GM12878 (cell line): ENCODE measurements around the gene MDC1. TPM values are rescaled to one million over a fixed set of nuclear protein-coding genes. Genes with fewer than 3 reads are reported as not detected.

Experiments
- CBFB ChIP-seq: IDR thresholded peaks from 2 replicates; pipeline ENCODE4 v1.6.1; 2016; ENCODE audit warnings: antibody characterized with exemption, low read depth
- CHD4 ChIP-seq: fragments of 200-600 bp; sonication (generic); IDR thresholded peaks from 2 replicates; pipeline ENCODE4 v1.6.1; 2016; ENCODE audit warnings: mild to moderate bottlenecking
- JUND ChIP-seq: IDR thresholded peaks from 2 replicates; pipeline ENCODE4 v1.6.1; 2012; ENCODE audit warnings: low read depth, mild to moderate bottlenecking, low read length, improper control_type of control experiment, moderate library complexity
- MXI1 ChIP-seq: fragments of 150-350 bp; IDR thresholded peaks from 2 replicates; pipeline ENCODE4 v1.6.1; 2011; ENCODE audit warnings: low read depth, mild to moderate bottlenecking, inconsistent platforms, low read length, improper control_type of control experiment
- RB1 ChIP-seq: fragments of 450-650 bp; formaldehyde crosslinking; IDR thresholded peaks from 2 replicates; pipeline ENCODE4 v1.6.1; 2017; ENCODE audit warnings: mild to moderate bottlenecking, borderline replicate concordance
- RBBP5 ChIP-seq: fragments of 200-600 bp; sonication (generic); conservative IDR thresholded peaks from 2 replicates; pipeline ENCODE4 v1.6.1; 2016
- RCOR1 ChIP-seq: conservative IDR thresholded peaks from 2 replicates; pipeline ENCODE4 v1.6.1; 2012; ENCODE audit warnings: low read depth, low read length, improper control_type of control experiment
- WRNIP1 ChIP-seq: IDR thresholded peaks from 2 replicates; pipeline ENCODE4 v1.6.1; 2011; ENCODE audit warnings: low read depth, low read length, improper control_type of control experiment, borderline replicate concordance
- ZSCAN29 ChIP-seq: fragments of 450-650 bp; IDR thresholded peaks from 2 replicates; pipeline ENCODE4 v1.6.1; 2017; ENCODE audit warnings: mild to moderate bottlenecking, moderate library complexity
- polyA plus RNA-seq, 11 experiments: library from polyadenylated mRNA; depleted of rRNA in 4 of 11; unstranded in 6 of 11; stranded (reverse) in 5 of 11; fragments of >200 nt; fragmentation: Nextera tagmentation in 4 of 11; fragmentation: Illumina TruSeq in 1 of 11; extraction: Ambion mirVana in 4 of 11; extraction: Trizol in 1 of 11; gene quantifications; 1 replicate in 1 of 11; 2 replicates in 10 of 11; pipeline versions ENCODE4 v1.2.1 to v1.2.3, GENCODE V29; 2011 to 2016; ENCODE audit warnings: inconsistent platforms in 2 of 11, missing spikeins in 2 of 11, low read depth in 1 of 11
- total RNA-seq, 4 experiments: library from RNA; depleted of rRNA in 3 of 4; stranded (reverse); fragments of >200 nt in 3 of 4; fragmentation: Illumina TruSeq in 1 of 4; extraction: Trizol in 1 of 4; gene quantifications; 2 replicates each; pipeline versions ENCODE4 v1.2.1 to v1.2.3, GENCODE V29; 2013 to 2021
- TF ChIP-seq, protein P1 (sequence below): fragments of 450-650 bp; IDR thresholded peaks from 2 replicates; pipeline ENCODE4 v1.6.1; 2016; ENCODE audit warnings: mild to moderate bottlenecking
- TF ChIP-seq, protein P2 (sequence below): fragments of 450-650 bp; IDR thresholded peaks from 2 replicates; pipeline ENCODE4 v1.6.1; 2018; ENCODE audit warnings: mild to moderate bottlenecking, low read depth, moderate library complexity; ENCODE audit not compliant: partially characterized antibody
- TF ChIP-seq, protein P3 (sequence below): fragments of 450-650 bp; IDR thresholded peaks from 2 replicates; pipeline ENCODE4 v1.6.1; 2017; ENCODE audit warnings: mild to moderate bottlenecking, moderate library complexity
- TF ChIP-seq, protein P4 (sequence below): IDR thresholded peaks from 2 replicates; pipeline ENCODE4 v1.6.1; 2011; ENCODE audit warnings: low read depth, mild to moderate bottlenecking, low read length, moderate library complexity, borderline replicate concordance; ENCODE audit errors: extremely low read depth
- TF ChIP-seq, protein P5 (sequence below): IDR thresholded peaks from 2 replicates; pipeline ENCODE4 v1.6.1; 2012; ENCODE audit warnings: low read depth, low read length, improper control_type of control experiment
- TF ChIP-seq, protein P6 (sequence below): fragments of 150-350 bp; IDR thresholded peaks from 2 replicates; pipeline ENCODE4 v1.6.1; 2016; ENCODE audit warnings: low read depth, low read length

The MDC1 gene
- total and polyA plus RNA-seq, 10 of the 15 experiments (the other 5 are each of a cell fraction or from before 2014, with no cell fraction given): 5.1 to 62.5 (median 22.4) TPM

- TF ChIP-seq, protein P1, sequence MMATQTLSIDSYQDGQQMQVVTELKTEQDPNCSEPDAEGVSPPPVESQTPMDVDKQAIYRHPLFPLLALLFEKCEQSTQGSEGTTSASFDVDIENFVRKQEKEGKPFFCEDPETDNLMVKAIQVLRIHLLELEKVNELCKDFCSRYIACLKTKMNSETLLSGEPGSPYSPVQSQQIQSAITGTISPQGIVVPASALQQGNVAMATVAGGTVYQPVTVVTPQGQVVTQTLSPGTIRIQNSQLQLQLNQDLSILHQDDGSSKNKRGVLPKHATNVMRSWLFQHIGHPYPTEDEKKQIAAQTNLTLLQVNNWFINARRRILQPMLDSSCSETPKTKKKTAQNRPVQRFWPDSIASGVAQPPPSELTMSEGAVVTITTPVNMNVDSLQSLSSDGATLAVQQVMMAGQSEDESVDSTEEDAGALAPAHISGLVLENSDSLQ: peak; percentile 14; the same call in 1 of the 2 replicates
- TF ChIP-seq WRNIP1 (no peak), CHD4 (no peak), RBBP5 (no peak), MXI1 (0 out of 2 replicates have a peak, but pooled peaks have one; percentile 34), ZSCAN29 (no peak), JUND (no peak), RCOR1 (no peak), CBFB (no peak), RB1 (peak; percentile 86)
- TF ChIP-seq, protein P2, sequence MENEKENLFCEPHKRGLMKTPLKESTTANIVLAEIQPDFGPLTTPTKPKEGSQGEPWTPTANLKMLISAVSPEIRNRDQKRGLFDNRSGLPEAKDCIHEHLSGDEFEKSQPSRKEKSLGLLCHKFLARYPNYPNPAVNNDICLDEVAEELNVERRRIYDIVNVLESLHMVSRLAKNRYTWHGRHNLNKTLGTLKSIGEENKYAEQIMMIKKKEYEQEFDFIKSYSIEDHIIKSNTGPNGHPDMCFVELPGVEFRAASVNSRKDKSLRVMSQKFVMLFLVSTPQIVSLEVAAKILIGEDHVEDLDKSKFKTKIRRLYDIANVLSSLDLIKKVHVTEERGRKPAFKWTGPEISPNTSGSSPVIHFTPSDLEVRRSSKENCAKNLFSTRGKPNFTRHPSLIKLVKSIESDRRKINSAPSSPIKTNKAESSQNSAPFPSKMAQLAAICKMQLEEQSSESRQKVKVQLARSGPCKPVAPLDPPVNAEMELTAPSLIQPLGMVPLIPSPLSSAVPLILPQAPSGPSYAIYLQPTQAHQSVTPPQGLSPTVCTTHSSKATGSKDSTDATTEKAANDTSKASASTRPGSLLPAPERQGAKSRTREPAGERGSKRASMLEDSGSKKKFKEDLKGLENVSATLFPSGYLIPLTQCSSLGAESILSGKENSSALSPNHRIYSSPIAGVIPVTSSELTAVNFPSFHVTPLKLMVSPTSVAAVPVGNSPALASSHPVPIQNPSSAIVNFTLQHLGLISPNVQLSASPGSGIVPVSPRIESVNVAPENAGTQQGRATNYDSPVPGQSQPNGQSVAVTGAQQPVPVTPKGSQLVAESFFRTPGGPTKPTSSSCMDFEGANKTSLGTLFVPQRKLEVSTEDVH: no peak
- TF ChIP-seq, protein P3, sequence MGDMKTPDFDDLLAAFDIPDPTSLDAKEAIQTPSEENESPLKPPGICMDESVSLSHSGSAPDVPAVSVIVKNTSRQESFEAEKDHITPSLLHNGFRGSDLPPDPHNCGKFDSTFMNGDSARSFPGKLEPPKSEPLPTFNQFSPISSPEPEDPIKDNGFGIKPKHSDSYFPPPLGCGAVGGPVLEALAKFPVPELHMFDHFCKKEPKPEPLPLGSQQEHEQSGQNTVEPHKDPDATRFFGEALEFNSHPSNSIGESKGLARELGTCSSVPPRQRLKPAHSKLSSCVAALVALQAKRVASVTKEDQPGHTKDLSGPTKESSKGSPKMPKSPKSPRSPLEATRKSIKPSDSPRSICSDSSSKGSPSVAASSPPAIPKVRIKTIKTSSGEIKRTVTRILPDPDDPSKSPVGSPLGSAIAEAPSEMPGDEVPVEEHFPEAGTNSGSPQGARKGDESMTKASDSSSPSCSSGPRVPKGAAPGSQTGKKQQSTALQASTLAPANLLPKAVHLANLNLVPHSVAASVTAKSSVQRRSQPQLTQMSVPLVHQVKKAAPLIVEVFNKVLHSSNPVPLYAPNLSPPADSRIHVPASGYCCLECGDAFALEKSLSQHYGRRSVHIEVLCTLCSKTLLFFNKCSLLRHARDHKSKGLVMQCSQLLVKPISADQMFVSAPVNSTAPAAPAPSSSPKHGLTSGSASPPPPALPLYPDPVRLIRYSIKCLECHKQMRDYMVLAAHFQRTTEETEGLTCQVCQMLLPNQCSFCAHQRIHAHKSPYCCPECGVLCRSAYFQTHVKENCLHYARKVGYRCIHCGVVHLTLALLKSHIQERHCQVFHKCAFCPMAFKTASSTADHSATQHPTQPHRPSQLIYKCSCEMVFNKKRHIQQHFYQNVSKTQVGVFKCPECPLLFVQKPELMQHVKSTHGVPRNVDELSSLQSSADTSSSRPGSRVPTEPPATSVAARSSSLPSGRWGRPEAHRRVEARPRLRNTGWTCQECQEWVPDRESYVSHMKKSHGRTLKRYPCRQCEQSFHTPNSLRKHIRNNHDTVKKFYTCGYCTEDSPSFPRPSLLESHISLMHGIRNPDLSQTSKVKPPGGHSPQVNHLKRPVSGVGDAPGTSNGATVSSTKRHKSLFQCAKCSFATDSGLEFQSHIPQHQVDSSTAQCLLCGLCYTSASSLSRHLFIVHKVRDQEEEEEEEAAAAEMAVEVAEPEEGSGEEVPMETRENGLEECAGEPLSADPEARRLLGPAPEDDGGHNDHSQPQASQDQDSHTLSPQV: no peak
- TF ChIP-seq, protein P4, sequence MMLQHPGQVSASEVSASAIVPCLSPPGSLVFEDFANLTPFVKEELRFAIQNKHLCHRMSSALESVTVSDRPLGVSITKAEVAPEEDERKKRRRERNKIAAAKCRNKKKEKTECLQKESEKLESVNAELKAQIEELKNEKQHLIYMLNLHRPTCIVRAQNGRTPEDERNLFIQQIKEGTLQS: no peak
- TF ChIP-seq, protein P5, sequence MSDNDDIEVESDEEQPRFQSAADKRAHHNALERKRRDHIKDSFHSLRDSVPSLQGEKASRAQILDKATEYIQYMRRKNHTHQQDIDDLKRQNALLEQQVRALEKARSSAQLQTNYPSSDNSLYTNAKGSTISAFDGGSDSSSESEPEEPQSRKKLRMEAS: no peak
- TF ChIP-seq, protein P6, sequence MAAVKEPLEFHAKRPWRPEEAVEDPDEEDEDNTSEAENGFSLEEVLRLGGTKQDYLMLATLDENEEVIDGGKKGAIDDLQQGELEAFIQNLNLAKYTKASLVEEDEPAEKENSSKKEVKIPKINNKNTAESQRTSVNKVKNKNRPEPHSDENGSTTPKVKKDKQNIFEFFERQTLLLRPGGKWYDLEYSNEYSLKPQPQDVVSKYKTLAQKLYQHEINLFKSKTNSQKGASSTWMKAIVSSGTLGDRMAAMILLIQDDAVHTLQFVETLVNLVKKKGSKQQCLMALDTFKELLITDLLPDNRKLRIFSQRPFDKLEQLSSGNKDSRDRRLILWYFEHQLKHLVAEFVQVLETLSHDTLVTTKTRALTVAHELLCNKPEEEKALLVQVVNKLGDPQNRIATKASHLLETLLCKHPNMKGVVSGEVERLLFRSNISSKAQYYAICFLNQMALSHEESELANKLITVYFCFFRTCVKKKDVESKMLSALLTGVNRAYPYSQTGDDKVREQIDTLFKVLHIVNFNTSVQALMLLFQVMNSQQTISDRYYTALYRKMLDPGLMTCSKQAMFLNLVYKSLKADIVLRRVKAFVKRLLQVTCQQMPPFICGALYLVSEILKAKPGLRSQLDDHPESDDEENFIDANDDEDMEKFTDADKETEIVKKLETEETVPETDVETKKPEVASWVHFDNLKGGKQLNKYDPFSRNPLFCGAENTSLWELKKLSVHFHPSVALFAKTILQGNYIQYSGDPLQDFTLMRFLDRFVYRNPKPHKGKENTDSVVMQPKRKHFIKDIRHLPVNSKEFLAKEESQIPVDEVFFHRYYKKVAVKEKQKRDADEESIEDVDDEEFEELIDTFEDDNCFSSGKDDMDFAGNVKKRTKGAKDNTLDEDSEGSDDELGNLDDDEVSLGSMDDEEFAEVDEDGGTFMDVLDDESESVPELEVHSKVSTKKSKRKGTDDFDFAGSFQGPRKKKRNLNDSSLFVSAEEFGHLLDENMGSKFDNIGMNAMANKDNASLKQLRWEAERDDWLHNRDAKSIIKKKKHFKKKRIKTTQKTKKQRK: no peak
These were observed 5.4 kb upstream of the MDC1 start (continued) for GRCh38 chr6:30722280-30723112.
